Measurements from ENCODE around the gene SAMD13.

DNA sequence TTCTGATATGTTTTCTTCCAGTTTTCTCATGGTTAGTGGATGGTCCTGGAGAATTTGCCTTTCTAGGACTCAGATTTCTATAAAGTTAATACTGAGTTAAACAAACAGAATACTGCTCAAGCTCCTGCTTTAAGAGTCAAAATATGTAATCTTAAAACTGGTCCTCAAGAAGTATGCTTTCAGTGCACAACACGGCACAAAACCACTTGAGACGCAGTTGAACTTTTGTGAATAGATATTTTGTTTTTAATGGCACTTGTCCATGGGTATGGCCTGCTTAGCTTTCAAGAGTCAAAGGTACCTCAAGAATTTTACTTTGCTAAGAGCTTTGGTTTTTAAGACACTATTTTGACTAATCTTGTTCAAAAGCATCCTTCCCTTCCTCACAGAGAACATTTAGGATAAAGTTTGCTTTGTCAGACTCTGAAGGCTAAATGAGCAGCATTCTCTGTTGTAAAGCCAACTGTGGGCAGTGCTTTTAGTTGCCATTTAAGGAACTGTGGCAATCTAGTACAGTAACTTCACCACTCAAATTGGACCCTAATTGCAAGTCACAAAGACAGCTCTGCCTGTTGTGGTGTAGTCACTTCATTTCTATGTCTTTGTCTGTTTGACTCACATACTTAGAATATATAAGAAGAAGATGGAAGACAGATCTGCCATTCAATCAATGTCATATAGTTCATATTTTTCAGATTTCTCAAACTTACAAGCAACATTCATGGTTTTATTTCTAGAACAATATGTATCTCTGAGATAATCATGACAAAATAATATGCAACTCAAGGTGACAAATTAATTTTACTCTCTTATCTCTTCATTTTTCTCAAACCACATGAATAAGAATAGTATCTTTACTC lies 28.8 kb downstream of the SAMD13 start:
- TF ChIP-seq POLR2A (IDR thresholded peaks at IDR 0.05) = no peak
- no peak for TF ChIP-seq CTCF (IDR thresholded peaks at IDR 0.05)

Data from vagina (tissue), 2 donors.